ENCODE measurements around the gene UTP4.

DNA sequence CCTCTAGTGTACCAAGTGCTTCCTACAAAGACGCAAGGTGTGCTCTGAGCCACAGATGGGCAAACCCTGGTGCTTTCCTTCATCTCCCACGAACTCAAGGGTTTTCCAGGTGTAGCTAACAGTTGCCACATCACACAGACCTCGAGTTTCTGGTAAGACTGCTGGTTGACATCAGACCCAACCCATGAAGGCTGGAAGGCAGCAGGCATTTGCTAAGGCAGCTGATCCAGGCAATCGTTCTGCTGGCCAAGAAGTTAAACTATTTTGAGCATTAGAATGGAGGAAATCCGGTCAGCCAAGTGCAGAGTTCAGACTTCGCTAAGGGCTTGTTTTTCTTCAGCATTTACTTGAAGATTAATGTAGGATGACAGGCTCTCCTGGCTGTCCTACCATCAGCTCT, 15.5 kb upstream of the UTP4 start:
- TF ChIP-seq POLR2A (IDR thresholded peaks at IDR 0.05; ENCODE audit: low read depth, low read length) (no peak), POLR2AphosphoS5 (IDR thresholded peaks at IDR 0.05; ENCODE audit: low read depth, low read length) (no peak), TAF1 (IDR thresholded peaks at IDR 0.05; ENCODE audit: borderline replicate concordance, low read depth, low read length) (no peak)
